SK-N-SH treated with all-trans-retinoic acid at 6 μM for 48 hours (cell line): ENCODE measurements around the gene OSBPL1A.

Experiments used
- ATAC-seq: fragments of 200-7000 bp; cut with Tn5 transposase; 3 replicates; pipeline ENCODE4 v1.9.1; 2020; ENCODE audit warnings: mild to moderate bottlenecking, moderate library complexity
- BACH2 ChIP-seq: fragments of 250-450 bp; sonication (Bioruptor Pico); IDR thresholded peaks from 2 replicates; pipeline ENCODE4 v1.9.0; 2021; ENCODE audit warnings: mild to moderate bottlenecking, borderline replicate concordance
- CREB5 ChIP-seq: fragments of 250-450 bp; sonication (Bioruptor Pico); IDR thresholded peaks from 2 replicates; pipeline ENCODE4 v1.5.1; 2020; ENCODE audit warnings: low read depth, mild to moderate bottlenecking, moderate library complexity
- CSDC2 ChIP-seq: fragments of 250-450 bp; sonication (Bioruptor Pico); IDR thresholded peaks from 2 replicates; pipeline ENCODE4 v1.5.0; 2020; ENCODE audit warnings: mild to moderate bottlenecking, moderate library complexity
- CSRNP3 ChIP-seq: fragments of 250-450 bp; sonication (Bioruptor Pico); IDR thresholded peaks from 2 replicates; pipeline ENCODE4 v1.5.1; 2021; ENCODE audit warnings: mild to moderate bottlenecking, moderate library complexity
- ESRRG ChIP-seq: fragments of 250-450 bp; sonication (Bioruptor Pico); IDR thresholded peaks from 2 replicates; pipeline ENCODE4 v1.6.1; 2021; ENCODE audit warnings: mild to moderate bottlenecking
- OSR1 ChIP-seq: fragments of 250-450 bp; sonication (Bioruptor Pico); IDR thresholded peaks from 2 replicates; pipeline ENCODE4 v1.8.0; 2022; ENCODE audit warnings: moderate library complexity, mild to moderate bottlenecking, inconsistent platforms
- PATZ1 ChIP-seq: fragments of 250-450 bp; sonication (Bioruptor Pico); IDR thresholded peaks from 2 replicates; pipeline ENCODE4 v1.8.0; 2020; ENCODE audit warnings: mild to moderate bottlenecking, moderate library complexity, borderline replicate concordance
- PPARA ChIP-seq: fragments of 250-450 bp; sonication (Bioruptor Pico); IDR thresholded peaks from 2 replicates; pipeline ENCODE4 v1.5.0; 2020; ENCODE audit warnings: mild to moderate bottlenecking, borderline replicate concordance
- RARB ChIP-seq: fragments of 250-450 bp; sonication (Bioruptor Pico); IDR thresholded peaks from 2 replicates; pipeline ENCODE4 v1.8.0; 2021; ENCODE audit warnings: mild to moderate bottlenecking, moderate library complexity
- TCF4 ChIP-seq: fragments of 250-450 bp; sonication (Bioruptor Pico); IDR thresholded peaks from 2 replicates; pipeline ENCODE4 v1.8.0; 2021; ENCODE audit warnings: mild to moderate bottlenecking, moderate library complexity, borderline replicate concordance
- ZC3H10 ChIP-seq: fragments of 250-450 bp; sonication (Bioruptor Pico); IDR thresholded peaks from 2 replicates; pipeline ENCODE4 v1.5.1; 2021; ENCODE audit warnings: mild to moderate bottlenecking, moderate library complexity
- ZFP30 ChIP-seq: fragments of 450-650 bp; formaldehyde crosslinking; IDR thresholded peaks from 2 replicates; pipeline ENCODE4 v1.5.0; 2022; ENCODE audit warnings: mild to moderate bottlenecking, moderate library complexity
- ZNF70 ChIP-seq: fragments of 450-650 bp; formaldehyde crosslinking; IDR thresholded peaks from 2 replicates; pipeline ENCODE4 v1.5.0; 2020; ENCODE audit warnings: mild to moderate bottlenecking, moderate library complexity
- ZNF8 ChIP-seq: fragments of 450-650 bp; formaldehyde crosslinking; IDR thresholded peaks from 2 replicates; pipeline ENCODE4 v1.5.0; 2020; ENCODE audit warnings: mild to moderate bottlenecking, moderate library complexity
- TF ChIP-seq, protein P1 (sequence below): fragments of 250-450 bp; sonication (Bioruptor Pico); IDR thresholded peaks from 2 replicates; pipeline ENCODE4 v1.8.0; 2021; ENCODE audit warnings: low read depth, mild to moderate bottlenecking, moderate library complexity, borderline replicate concordance

The OSBPL1A gene

DNA sequence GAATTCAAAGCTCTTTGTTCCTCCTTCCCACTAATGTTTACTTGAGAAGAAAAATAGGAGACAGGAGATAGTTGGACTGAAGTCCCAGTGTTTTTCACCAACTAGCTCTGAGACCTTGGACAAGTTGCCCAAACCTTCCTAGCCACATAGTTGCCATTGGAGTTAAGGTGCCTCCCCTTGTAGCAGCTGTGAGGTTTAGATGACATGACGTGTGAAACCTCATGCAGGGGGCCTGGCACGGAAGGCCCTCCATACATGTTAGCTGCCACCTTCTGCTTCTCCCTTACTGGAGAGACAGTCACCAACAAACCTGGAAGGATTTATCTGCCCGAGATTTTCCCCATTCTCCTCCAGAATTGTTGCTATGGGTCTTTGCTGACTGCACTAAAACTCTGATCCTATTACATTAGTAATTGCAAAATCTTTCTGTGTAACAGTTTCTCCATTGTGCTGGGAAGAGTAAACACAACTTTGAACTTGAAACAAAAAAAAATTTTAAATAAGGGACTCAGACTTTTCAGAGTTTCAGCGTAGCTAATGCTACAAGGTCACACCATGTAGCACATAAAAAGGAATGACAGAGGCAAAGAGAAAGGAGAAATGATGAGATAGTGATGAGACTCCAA is 282.6 kb downstream of the OSBPL1A start (continued):
- no peak for TF ChIP-seq CSDC2 (CRISPR knock-in tag)
- TF ChIP-seq BACH2 (CRISPR knock-in tag), result no peak
- TF ChIP-seq CSRNP3 (CRISPR knock-in tag), result no peak

GRCh38 chr18:24112874-24113615 is 284.6 kb downstream of the OSBPL1A start:
- no peak for ATAC-seq
- TF ChIP-seq CSDC2 (CRISPR knock-in tag), result no peak
- no peak for TF ChIP-seq ZNF8 (CRISPR knock-in tag)
- no peak for TF ChIP-seq ZFP30 (CRISPR knock-in tag)
- no peak for TF ChIP-seq TCF4 (CRISPR knock-in tag)
- no peak for TF ChIP-seq CSRNP3 (CRISPR knock-in tag)
- TF ChIP-seq PPARA (CRISPR knock-in tag), result no peak
- no peak for TF ChIP-seq RARB (CRISPR knock-in tag)
- no peak for TF ChIP-seq OSR1
- TF ChIP-seq ESRRG, result no peak
- no peak for TF ChIP-seq ZNF70 (CRISPR knock-in tag)
- TF ChIP-seq ZC3H10 (CRISPR knock-in tag), result no peak
- TF ChIP-seq, protein P1, sequence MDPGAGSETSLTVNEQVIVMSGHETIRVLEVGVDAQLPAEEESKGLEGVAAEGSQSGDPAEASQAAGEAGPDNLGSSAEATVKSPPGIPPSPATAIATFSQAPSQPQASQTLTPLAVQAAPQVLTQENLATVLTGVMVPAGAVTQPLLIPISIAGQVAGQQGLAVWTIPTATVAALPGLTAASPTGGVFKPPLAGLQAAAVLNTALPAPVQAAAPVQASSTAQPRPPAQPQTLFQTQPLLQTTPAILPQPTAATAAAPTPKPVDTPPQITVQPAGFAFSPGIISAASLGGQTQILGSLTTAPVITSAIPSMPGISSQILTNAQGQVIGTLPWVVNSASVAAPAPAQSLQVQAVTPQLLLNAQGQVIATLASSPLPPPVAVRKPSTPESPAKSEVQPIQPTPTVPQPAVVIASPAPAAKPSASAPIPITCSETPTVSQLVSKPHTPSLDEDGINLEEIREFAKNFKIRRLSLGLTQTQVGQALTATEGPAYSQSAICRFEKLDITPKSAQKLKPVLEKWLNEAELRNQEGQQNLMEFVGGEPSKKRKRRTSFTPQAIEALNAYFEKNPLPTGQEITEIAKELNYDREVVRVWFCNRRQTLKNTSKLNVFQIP (CRISPR knock-in tag), result no peak
- TF ChIP-seq PATZ1, result no peak
- TF ChIP-seq CREB5 (CRISPR knock-in tag), result no peak

GRCh38 chr18:24112464-24112863 is 285.2 kb downstream of the OSBPL1A start:
- ATAC-seq, result no peak
- no peak for TF ChIP-seq CSDC2 (CRISPR knock-in tag)
- no peak for TF ChIP-seq PPARA (CRISPR knock-in tag)
